IPS-18c (cell line): Measurements from ENCODE around the gene C10orf71.

Experiments used
- H3K4me3 ChIP-seq: 2 replicates; pipeline ENCODE4 v1.7.0; 2013; ENCODE audit warnings: low read depth, mild to moderate bottlenecking, low read length, moderate library complexity; ENCODE audit not compliant: insufficient read depth
- H3K9me3 ChIP-seq: one replicate; pipeline ENCODE4 v1.6.1; 2013; ENCODE audit warnings: mild to moderate bottlenecking, low read length, moderate library complexity; ENCODE audit not compliant: control insufficient read depth, insufficient read depth

The C10orf71 gene

GRCh38 chr10:49285232-49285631 lies 13.7 kb upstream of the C10orf71 start:
- Histone ChIP-seq H3K4me3 (no peak overlapping the region), H3K9me3 (no peaks in the 10 kb centered on the region)

- H3K9me3 ChIP-seq, result no peaks in the 10 kb centered on the region
Measured at GRCh38 chr10:49286686-49287085, 12.3 kb upstream of the C10orf71 start.

GRCh38 chr10:49287689-49288340 lies 11.2 kb upstream of the C10orf71 start:
- H3K4me3 ChIP-seq, result no peak overlapping the region
- H3K9me3 ChIP-seq, result no peaks in the 10 kb centered on the region

More at GRCh38 chr10:49286686-49287085, 12.3 kb upstream of the C10orf71 start:
- no peak overlapping the region for H3K4me3 ChIP-seq

- no peak overlapping the region for H3K4me3 ChIP-seq
- H3K9me3 ChIP-seq, result no peaks in the 10 kb centered on the region
Measured at GRCh38 chr10:49288341-49289065, 10.5 kb upstream of the C10orf71 start.

- Histone ChIP-seq H3K9me3 (no peaks in the 10 kb centered on the region), H3K4me3 (no peak overlapping the region)
Measured at GRCh38 chr10:49289480-49289879, 9.5 kb upstream of the C10orf71 start.

- Histone ChIP-seq H3K9me3 (no peaks in the 10 kb centered on the region), H3K4me3 (no peak overlapping the region)
Measured at GRCh38 chr10:49290131-49290530, 8.8 kb upstream of the C10orf71 start.

- H3K4me3 ChIP-seq, result no peak overlapping the region
- H3K9me3 ChIP-seq, result no peaks in the 10 kb centered on the region
Measured at GRCh38 chr10:49290607-49291006, 8.4 kb upstream of the C10orf71 start.

- peaks cover 2% of the 10 kb centered on the region for H3K9me3 ChIP-seq
- H3K4me3 ChIP-seq, result no peak overlapping the region
Measured at GRCh38 chr10:49292565-49293207, 6.3 kb upstream of the C10orf71 start.

GRCh38 chr10:49293208-49293603 lies 5.8 kb upstream of the C10orf71 start:
- Histone ChIP-seq H3K9me3 (peaks cover 2% of the 10 kb centered on the region), H3K4me3 (no peak overlapping the region)

GRCh38 chr10:49294731-49295130 lies 4.2 kb upstream of the C10orf71 start:
- Histone ChIP-seq H3K4me3 (no peak overlapping the region), H3K9me3 (peaks cover 2% of the 10 kb centered on the region)

- H3K9me3 ChIP-seq, result peaks cover 2% of the 10 kb centered on the region
Measured at GRCh38 chr10:49295297-49295696, 3.7 kb upstream of the C10orf71 start.

GRCh38 chr10:49296382-49296781 lies 2.6 kb upstream of the C10orf71 start:
- Histone ChIP-seq H3K4me3 (no peak overlapping the region), H3K9me3 (peaks cover 2% of the 10 kb centered on the region)

More at GRCh38 chr10:49295297-49295696, 3.7 kb upstream of the C10orf71 start:
- no peak overlapping the region for H3K4me3 ChIP-seq

- peaks cover 2% of the 10 kb centered on the region for H3K9me3 ChIP-seq
- H3K4me3 ChIP-seq, result no peak overlapping the region
Measured at GRCh38 chr10:49296836-49297235, 2.1 kb upstream of the C10orf71 start.

- peaks cover 2% of the 10 kb centered on the region for H3K9me3 ChIP-seq
- no peak overlapping the region for H3K4me3 ChIP-seq
Measured at GRCh38 chr10:49297818-49298670, 926 bp upstream of the C10orf71 start.

- peaks cover 2% of the 10 kb centered on the region for H3K9me3 ChIP-seq
- no peak overlapping the region for H3K4me3 ChIP-seq
Measured at GRCh38 chr10:49298671-49298982, 343 bp upstream of the C10orf71 start.

- Histone ChIP-seq H3K4me3 (no peak overlapping the region), H3K9me3 (peaks cover 2% of the 10 kb centered on the region)
Measured at GRCh38 chr10:49299816-49300139, 808 bp downstream of the C10orf71 start.

- Histone ChIP-seq H3K4me3 (no peak overlapping the region), H3K9me3 (peaks cover 2% of the 10 kb centered on the region)
Measured at GRCh38 chr10:49300140-49300974, 1.4 kb downstream of the C10orf71 start.
